Esophagus muscularis mucosa (tissue), 3 donors: Measurements from ENCODE around the gene IAH1.

Experiments used
- CTCF ChIP-seq, 3 experiments: fragments of 200-600 bp in 2 of 3; fragments of 450-650 bp in 1 of 3; sonication (generic) in 2 of 3; IDR thresholded peaks; one replicate each; pipeline ENCODE4 v1.5.1; 2017 to 2019; ENCODE audit warnings: antibody characterized with exemption in 3 of 3, mild to moderate bottlenecking in 2 of 3, moderate library complexity in 1 of 3
- POLR2A ChIP-seq: fragments of 450-650 bp; IDR thresholded peaks from one replicate; pipeline ENCODE4 v1.6.1; 2017; ENCODE audit warnings: antibody characterized with exemption, moderate library complexity, mild to moderate bottlenecking, low read depth
- POLR2AphosphoS5 ChIP-seq, 2 donors: sonication (generic); formaldehyde crosslinking; IDR thresholded peaks; one replicate each; pipeline ENCODE4 v1.6.1; 2017; ENCODE audit warnings: antibody characterized with exemption in 2 of 2

- TF ChIP-seq CTCF (IDR thresholded peaks at IDR 0.05), result no peak
- TF ChIP-seq POLR2A, result no peak
- TF ChIP-seq POLR2AphosphoS5 (IDR thresholded peaks at IDR 0.05), result no peak
Observed at GRCh38 chr2:9478526-9478925, 4.2 kb downstream of the IAH1 start.
